Muscle of leg (tissue), 11 donors: ENCODE results near the gene MRPL4. TPM values are rescaled to one million over a fixed set of nuclear protein-coding genes. Genes with fewer than 3 reads are reported as not detected.
"Not testable (repeated sequence)": the region's sequence is repeated elsewhere in the genome, so short reads cannot be mapped to it uniquely, and the experiment has no call there.

Experiments
- DNase-seq: peaks from one replicate; pipeline ENCODE4 v3.0.0; 2013
- H3K27ac ChIP-seq: one replicate; pipeline ENCODE4 v1.5.1; 2013; ENCODE audit warnings: mild to moderate bottlenecking, low read length, control low read depth
- H3K27me3 ChIP-seq: one replicate; pipeline ENCODE4 v1.6.1; 2013; ENCODE audit warnings: low read length; ENCODE audit not compliant: control insufficient read depth, insufficient read depth
- H3K36me3 ChIP-seq: one replicate; pipeline ENCODE4 v1.6.1; 2013; ENCODE audit warnings: low read length; ENCODE audit not compliant: control insufficient read depth, insufficient read depth
- H3K4me1 ChIP-seq: one replicate; pipeline ENCODE4 v1.6.1; 2013; ENCODE audit warnings: low read length; ENCODE audit not compliant: control insufficient read depth, insufficient read depth
- H3K4me3 ChIP-seq: one replicate; pipeline ENCODE4 v1.5.1; 2013; ENCODE audit warnings: low read length, control low read depth
- H3K9me3 ChIP-seq: replicated peaks from 2 replicates; pipeline ENCODE4 v1.6.1; 2013; ENCODE audit warnings: low read depth, low read length; ENCODE audit not compliant: control insufficient read depth
- WGBS: methylation state at CpG from one replicate; pipeline ENCODE4 v1.1.5; 2013; ENCODE audit warnings: missing lambda C conversion rate; ENCODE audit not compliant: insufficient coverage; 5-methylcytosine and 5-hydroxymethylcytosine counted together
- polyA plus RNA-seq, 8 donors: library from polyadenylated mRNA; unstranded; fragments of 120-200 nt; gene quantifications; one replicate each; pipeline versions ENCODE4 v1.2.1 to v1.2.3, GENCODE V29; 2013; ENCODE audit warnings: inconsistent platforms in 1 of 8, low replicate concordance in 1 of 8; ENCODE audit not compliant: insufficient read length in 8 of 8, insufficient read depth in 1 of 8
- total RNA-seq: library from RNA; stranded (reverse); fragments of 120-200 nt; gene quantifications from one replicate; pipeline ENCODE4 v1.2.4, GENCODE V29; 2013

The MRPL4 gene
- total and polyA plus RNA-seq, 9 donors: 23.5 to 37.8 (median 34.4) TPM

DNA sequence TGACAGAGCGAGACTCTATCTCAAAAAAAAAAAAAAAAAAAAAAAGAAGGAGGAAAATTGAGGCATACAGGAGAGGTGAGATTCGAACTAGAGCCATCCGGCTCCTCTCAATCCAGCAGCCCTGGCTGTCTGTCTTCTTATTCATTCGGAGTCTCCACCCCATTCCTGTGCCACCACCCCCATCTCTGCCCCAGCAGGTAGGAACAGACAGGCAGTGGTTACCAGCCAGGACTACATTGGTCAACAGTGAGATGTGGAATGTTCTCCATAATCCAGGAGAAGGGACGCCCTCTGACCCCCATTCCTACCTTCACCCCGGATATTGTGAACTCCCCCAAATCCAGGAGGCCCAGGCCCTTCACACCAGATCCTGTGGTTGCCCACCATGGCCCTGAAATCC is 14.3 kb upstream of the MRPL4 start:
- H3K36me3 ChIP-seq: no peaks in the 10 kb centered on the region
- H3K4me1 ChIP-seq: peaks cover 27% of the 10 kb centered on the region
- H3K4me3 ChIP-seq: no peak overlapping the region
- no peaks in the 10 kb centered on the region for H3K9me3 ChIP-seq
- WGBS: no CpG with 5 or more reads among the region's 6 CpGs
- H3K27me3 ChIP-seq: no peaks in the 10 kb centered on the region
- no peak for DNase-seq
- H3K27ac ChIP-seq: peak overlapping the region; percentile 79

- Histone ChIP-seq H3K27ac (peak overlapping the region; percentile 79), H3K27me3 (no peaks in the 10 kb centered on the region), H3K9me3 (no peaks in the 10 kb centered on the region), H3K4me1 (peaks cover 27% of the 10 kb centered on the region), H3K36me3 (no peaks in the 10 kb centered on the region), H3K4me3 (no peak overlapping the region)
- 45% methylated on average over 4 of the region's 12 CpGs for WGBS
- DNase-seq: peak; percentile 98
Observed at GRCh38 chr19:10238172-10238783, 13.7 kb upstream of the MRPL4 start.

DNA sequence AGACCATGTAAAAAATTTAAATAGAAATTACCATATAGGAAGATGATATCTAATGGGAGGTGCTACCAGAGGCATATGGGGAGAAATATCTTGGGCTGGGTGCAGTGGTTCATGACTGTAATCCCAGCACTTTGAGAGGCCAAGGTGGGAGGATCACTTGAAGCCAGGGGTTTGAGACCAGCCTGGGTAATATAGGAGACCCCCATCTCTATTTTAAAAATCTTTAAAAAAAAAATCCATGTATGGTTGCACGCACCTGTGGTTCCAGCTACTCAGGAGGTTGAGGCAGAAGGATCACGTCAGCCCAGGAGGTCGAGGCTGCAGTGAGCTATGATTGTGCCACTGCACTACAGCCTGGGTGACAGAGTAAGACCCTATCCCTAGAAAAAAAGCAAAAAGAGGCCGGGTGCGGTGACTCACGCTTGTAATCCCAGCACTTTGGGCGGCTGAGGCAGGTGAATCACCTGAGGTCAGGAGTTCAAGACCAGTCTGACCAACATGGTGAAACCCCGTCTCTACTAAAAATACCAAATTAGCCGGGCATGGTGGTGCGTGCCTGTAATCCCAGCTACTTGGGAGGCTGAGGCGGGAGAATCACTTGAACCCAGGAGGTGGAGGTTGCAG is 10.1 kb upstream of the MRPL4 start:
- WGBS: 90% methylated on average over 7 of the region's 11 CpGs

DNA sequence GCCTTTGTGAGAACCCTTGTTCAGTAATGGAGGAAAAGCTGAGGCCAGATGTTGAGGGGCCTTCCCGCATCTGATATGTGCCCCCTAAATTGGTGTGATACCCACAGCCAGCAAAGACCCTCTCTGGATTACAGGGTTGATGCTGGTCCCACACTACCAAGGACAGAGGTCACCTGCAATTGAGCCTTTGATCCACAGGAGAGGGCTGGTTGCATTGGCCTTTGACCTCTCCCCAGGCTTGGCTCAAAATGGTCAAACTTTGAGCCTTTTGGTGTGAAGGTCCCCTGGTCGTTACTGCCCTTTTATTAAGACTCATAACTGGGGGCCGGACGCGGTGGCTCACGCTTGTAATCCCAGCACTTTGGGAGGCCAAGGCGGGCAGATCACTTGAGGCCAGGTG is 8.4 kb upstream of the MRPL4 start:
- Histone ChIP-seq H3K27me3 (no peaks in the 10 kb centered on the region), H3K4me3 (no peak overlapping the region), H3K9me3 (no peaks in the 10 kb centered on the region), H3K27ac (no peak overlapping the region), H3K4me1 (peaks cover 1% of the 10 kb centered on the region), H3K36me3 (no peaks in the 10 kb centered on the region)
- no peak for DNase-seq
- WGBS: 80% methylated on average over 7 of the region's 7 CpGs

More for the DNA sequence above, 10.1 kb upstream of the MRPL4 start:
- DNase-seq, H3K36me3 ChIP-seq, H3K9me3 ChIP-seq, H3K27me3 ChIP-seq, H3K4me3 ChIP-seq, H3K27ac ChIP-seq: not testable (repeated sequence)
- H3K4me1 ChIP-seq: peaks cover 18% of the 10 kb centered on the region

- WGBS: 73% methylated on average over 5 of the region's 9 CpGs
- Histone ChIP-seq H3K27ac (no peak overlapping the region), H3K4me3 (no peak overlapping the region), H3K36me3 (no peaks in the 10 kb centered on the region), H3K9me3 (no peaks in the 10 kb centered on the region), H3K4me1 (peaks cover 5% of the 10 kb centered on the region), H3K27me3 (no peaks in the 10 kb centered on the region)
- no peak for DNase-seq
Observed at GRCh38 chr19:10245189-10245939, 6.7 kb upstream of the MRPL4 start.

- H3K4me1 ChIP-seq: peaks cover 11% of the 10 kb centered on the region
Observed at GRCh38 chr19:10246511-10246910, 5.5 kb upstream of the MRPL4 start.

DNA sequence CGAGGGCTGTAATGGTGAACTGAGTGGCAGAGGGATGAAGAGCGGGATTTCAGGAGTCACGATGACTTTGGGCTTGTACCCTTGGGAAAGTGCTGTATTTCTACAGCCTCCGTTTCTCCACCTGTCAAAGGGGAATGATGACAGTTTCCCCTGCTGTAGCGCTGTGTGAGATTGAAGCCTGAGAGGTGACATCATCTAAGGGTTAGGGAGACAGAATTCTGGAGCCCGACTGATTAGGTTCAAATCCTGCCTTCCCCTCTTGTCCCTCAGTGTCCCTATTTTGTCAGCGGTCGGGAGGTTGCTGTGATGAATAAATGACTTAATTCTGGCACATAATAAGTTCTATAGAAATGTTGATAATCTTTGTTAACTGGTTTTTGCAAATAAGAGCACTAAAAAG is 693 bp downstream of the MRPL4 start:
- WGBS: no CpG with 5 or more reads among the region's 8 CpGs
- no peak for DNase-seq
- H3K4me1 ChIP-seq: peaks cover 18% of the 10 kb centered on the region
- no peaks in the 10 kb centered on the region for H3K27me3 ChIP-seq
- peak overlapping the region; percentile 71 for H3K4me3 ChIP-seq
- peaks cover 39% of the 10 kb centered on the region for H3K36me3 ChIP-seq
- H3K9me3 ChIP-seq: no peaks in the 10 kb centered on the region
- H3K27ac ChIP-seq: no peak overlapping the region

More at GRCh38 chr19:10246511-10246910, 5.5 kb upstream of the MRPL4 start:
- Histone ChIP-seq H3K9me3 (no peaks in the 10 kb centered on the region), H3K27ac (no peak overlapping the region), H3K27me3 (no peaks in the 10 kb centered on the region), H3K4me3 (no peak overlapping the region), H3K36me3 (no peaks in the 10 kb centered on the region)
- DNase-seq: no peak
- WGBS: 100% methylated on average over 1 of the region's 6 CpGs

DNA sequence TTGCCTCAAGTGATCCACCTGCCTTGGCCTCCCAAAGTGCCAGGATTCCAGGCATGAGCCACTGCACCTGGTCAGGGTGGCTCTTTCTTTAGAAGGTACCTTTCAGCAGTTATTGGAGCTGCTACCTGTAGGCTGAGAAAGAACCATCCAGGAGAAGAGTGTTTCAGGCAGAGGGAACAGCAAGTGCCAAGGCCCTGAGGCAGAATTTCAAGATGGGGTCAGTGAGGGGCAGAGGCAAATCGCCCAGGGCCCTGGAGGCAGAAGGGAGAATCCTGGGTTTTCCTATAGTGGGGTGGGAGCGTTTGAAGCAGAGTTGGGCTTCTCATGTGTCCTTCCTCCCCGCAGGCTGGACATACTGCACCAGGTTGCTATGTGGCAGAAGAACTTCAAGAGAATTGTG is 2.2 kb downstream of the MRPL4 start:
- Histone ChIP-seq H3K27ac (no peak overlapping the region), H3K9me3 (no peaks in the 10 kb centered on the region), H3K36me3 (peaks cover 53% of the 10 kb centered on the region), H3K27me3 (no peaks in the 10 kb centered on the region), H3K4me1 (peaks cover 19% of the 10 kb centered on the region), H3K4me3 (no peak overlapping the region)
- WGBS: 93% methylated on average over 3 of the region's 3 CpGs
- no peak for DNase-seq

DNA sequence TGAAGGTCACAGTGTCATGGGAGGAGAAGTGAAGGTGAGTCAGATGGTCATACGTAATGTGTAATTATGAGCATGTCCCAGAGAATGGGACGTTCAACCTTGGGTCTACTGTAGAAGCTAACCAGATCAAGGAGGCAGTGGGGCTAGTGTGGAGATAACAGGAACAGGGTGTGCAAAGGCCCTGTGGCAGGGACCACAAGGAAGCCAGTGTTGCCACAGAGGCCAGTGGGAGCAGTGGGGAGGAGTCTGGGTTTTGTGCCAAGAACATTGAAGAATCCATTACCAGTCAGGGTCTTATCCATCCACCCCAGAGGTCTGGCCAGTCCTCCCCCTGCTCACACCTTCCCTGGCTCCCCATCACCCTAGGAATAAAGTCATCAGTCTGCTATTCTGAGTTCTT is 3.3 kb downstream of the MRPL4 start:
- no peak for DNase-seq
- Histone ChIP-seq H3K4me1 (peaks cover 15% of the 10 kb centered on the region), H3K4me3 (no peak overlapping the region), H3K27me3 (no peaks in the 10 kb centered on the region), H3K9me3 (no peaks in the 10 kb centered on the region), H3K36me3 (peaks cover 60% of the 10 kb centered on the region), H3K27ac (no peak overlapping the region)
- WGBS: 94% methylated on average over 2 of the region's 2 CpGs

- peaks cover 60% of the 10 kb centered on the region for H3K36me3 ChIP-seq
Observed at GRCh38 chr19:10256551-10256950, 4.5 kb downstream of the MRPL4 start.

More at GRCh38 chr19:10256551-10256950, 4.5 kb downstream of the MRPL4 start:
- 76% methylated on average over 5 of the region's 18 CpGs for WGBS
- Histone ChIP-seq H3K4me1 (peaks cover 9% of the 10 kb centered on the region), H3K9me3 (no peaks in the 10 kb centered on the region), H3K27ac (no peak overlapping the region), H3K4me3 (no peak overlapping the region), H3K27me3 (no peaks in the 10 kb centered on the region)
- no peak for DNase-seq
